GM19372 (cell line): ENCODE data around the gene SLC9A9.

Experiments
- ATAC-seq: cut with Tn5 transposase; IDR thresholded peaks from one replicate; pipeline ENCODE4 v1.9.1; 2021; ENCODE audit warnings: mild to moderate bottlenecking, low read depth, moderate library complexity; ENCODE audit not compliant: unreplicated experiment

The SLC9A9 gene

DNA sequence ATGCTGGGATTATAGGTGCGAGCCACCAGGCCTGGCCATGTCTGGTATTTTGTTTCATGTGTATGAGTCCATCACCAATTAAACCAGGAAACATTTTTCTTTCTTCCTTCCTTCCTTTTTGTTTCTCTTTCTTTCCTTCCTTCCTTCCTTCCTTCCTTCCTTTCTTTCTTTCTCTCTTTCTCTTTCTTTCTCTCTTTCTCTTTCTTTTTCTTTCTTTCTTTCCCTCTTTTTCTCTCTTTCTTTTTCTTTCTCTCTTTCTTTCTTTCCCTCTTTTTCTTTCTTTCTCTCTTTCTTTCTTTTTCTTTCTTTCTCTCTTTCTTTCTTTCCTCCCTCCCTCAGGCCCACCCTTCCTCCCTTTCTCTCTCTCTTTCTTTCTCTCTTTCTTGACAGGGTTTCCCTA is 83.4 kb downstream of the SLC9A9 start:
- ATAC-seq = no peak

- no peak for ATAC-seq
Observed at GRCh38 chr3:143763564-143764162, 84.6 kb downstream of the SLC9A9 start.

- ATAC-seq = no peak
Observed at GRCh38 chr3:143757691-143758090, 90.6 kb downstream of the SLC9A9 start.

GRCh38 chr3:143755978-143756377 is 92.3 kb downstream of the SLC9A9 start:
- no peak for ATAC-seq

- ATAC-seq = no peak
Observed at GRCh38 chr3:143754090-143754489, 94.2 kb downstream of the SLC9A9 start.

- ATAC-seq = no peak
Observed at GRCh38 chr3:143753456-143753855, 94.8 kb downstream of the SLC9A9 start.

- ATAC-seq = no peak
Observed at GRCh38 chr3:143753006-143753405, 95.3 kb downstream of the SLC9A9 start.

DNA sequence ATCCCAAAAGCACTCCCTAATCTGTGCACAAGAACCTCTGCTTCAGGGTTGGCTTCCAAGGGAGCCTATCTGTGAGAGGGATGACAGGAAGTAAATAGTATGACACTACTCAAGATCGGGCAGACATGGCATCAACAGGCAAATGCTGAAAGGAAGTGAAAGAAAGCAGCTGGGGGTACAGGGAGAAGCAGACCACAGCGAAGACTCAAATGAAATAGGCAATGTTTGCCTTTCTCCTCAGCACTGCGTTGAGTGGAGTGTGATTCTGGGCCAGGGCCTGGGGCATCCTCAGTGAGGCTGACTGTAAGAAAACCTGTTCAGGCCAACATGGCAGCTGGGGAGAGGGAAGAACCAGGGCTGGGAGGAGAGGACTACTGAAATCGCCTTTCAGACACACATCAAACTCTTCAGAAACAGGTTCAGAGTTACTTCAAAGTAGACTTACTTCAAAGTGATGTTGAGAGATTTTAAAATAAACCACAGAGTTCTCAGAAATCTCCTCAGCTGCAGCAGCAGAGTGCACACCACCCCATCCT is 96.6 kb downstream of the SLC9A9 start:
- no peak for ATAC-seq

- ATAC-seq = no peak
Observed at GRCh38 chr3:143750841-143751240, 97.4 kb downstream of the SLC9A9 start.

DNA sequence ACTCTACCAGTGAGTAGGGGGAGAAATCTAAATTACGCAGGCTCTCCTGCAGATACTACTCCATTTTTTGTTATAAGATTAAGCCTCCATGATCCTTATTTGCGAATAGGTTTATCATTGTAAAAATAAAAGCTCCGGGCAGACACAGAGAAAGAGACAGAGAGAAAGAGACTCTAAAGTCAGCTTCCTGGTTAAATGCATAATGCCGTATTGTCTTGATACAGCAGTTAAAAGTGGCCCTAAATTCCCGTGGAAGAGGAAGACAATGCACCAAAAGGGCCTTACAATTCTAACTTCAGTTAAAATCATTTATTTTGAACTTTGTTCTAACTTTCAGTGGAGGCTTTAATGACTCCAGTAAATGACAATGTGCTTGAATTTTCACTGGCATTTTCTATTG is 98.3 kb downstream of the SLC9A9 start:
- no peak for ATAC-seq

GRCh38 chr3:143737065-143737464 is 111.2 kb downstream of the SLC9A9 start:
- ATAC-seq = no peak

- no peak for ATAC-seq
Observed at GRCh38 chr3:143736205-143736997, 111.9 kb downstream of the SLC9A9 start.

DNA sequence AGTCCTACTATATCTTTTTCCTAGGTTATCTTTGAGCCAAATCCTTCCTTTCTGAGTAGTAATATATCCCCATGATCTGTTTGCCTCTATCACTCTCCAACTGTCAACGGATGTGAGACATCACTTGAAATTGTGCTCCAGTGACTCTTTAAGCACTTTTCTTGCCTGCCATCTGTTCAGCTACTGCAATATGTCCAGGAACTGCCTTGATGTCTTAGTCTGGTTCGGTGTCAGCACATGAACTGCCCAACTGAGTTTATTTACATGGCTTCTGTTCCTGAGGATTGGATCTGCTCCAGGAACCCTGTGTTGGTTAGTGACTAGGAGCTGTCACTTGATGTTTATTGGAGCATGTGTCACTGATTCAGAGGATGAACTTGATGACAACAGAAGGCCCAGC is 116.5 kb downstream of the SLC9A9 start:
- ATAC-seq = no peak

GRCh38 chr3:143731320-143731719 is 116.9 kb downstream of the SLC9A9 start:
- ATAC-seq = no peak

GRCh38 chr3:143727391-143727790 is 120.9 kb downstream of the SLC9A9 start:
- no peak for ATAC-seq

GRCh38 chr3:143726727-143727126 is 121.5 kb downstream of the SLC9A9 start:
- ATAC-seq = no peak

DNA sequence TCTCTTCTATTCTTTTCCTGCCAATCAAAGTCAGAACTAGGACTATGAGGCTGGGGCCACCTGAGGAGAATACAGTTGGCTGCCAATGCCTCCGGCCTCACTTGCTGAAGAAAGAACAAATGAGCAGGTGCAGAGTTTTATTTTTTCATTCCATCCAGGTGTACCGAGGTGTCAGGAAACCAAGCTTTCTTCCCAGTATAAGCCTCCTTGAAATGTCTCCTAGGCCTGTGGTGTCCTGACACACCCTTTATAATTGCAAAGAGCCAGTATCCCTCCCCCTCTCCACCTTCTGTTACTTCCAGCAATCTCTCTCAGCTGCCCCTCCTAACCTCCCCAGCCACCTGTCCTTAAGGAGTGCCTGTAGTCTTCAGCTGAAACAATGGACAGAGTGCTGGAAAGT is 127.9 kb downstream of the SLC9A9 start:
- no peak for ATAC-seq

- no peak for ATAC-seq
Observed at GRCh38 chr3:143718463-143718862, 129.8 kb downstream of the SLC9A9 start.

GRCh38 chr3:143716731-143717130 is 131.5 kb downstream of the SLC9A9 start:
- no peak for ATAC-seq

DNA sequence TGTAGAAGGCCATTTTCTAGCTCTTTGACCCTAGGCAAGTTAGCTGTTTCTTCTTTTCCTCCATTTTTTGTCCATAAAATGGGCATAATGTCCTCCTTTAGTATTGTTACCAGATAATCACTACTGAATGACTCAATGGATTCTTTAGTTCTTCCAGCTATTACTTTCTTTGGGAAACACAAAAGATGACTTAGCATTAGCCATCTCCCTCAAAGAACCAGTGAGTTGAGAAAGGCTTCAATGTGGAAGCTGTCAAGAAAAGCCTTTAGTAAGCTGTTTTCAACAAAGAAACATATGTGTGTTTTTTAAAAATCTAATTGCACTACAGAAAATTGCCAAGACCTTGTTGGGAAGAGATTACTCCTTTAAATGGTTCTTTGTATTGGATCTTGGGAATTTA is 135.7 kb downstream of the SLC9A9 start:
- ATAC-seq = no peak

- no peak for ATAC-seq
Observed at GRCh38 chr3:143707848-143708247, 140.4 kb downstream of the SLC9A9 start.

- no peak for ATAC-seq
Observed at GRCh38 chr3:143700431-143700975, 147.8 kb downstream of the SLC9A9 start.
